GM20000 (cell line): ENCODE measurements around the gene BCL7C.

ENCODE experiments used
- DNase-seq: peaks from one replicate; pipeline ENCODE4 v3.0.0; 2012; ENCODE audit warnings: low spot score
- TF ChIP-seq, protein P1 (sequence below): IDR thresholded peaks from 2 replicates; pipeline ENCODE4 v1.5.1; 2012; ENCODE audit warnings: mild to moderate bottlenecking, control low read depth; ENCODE audit errors: extremely low read depth, missing control alignments

BCL7C gene

DNA sequence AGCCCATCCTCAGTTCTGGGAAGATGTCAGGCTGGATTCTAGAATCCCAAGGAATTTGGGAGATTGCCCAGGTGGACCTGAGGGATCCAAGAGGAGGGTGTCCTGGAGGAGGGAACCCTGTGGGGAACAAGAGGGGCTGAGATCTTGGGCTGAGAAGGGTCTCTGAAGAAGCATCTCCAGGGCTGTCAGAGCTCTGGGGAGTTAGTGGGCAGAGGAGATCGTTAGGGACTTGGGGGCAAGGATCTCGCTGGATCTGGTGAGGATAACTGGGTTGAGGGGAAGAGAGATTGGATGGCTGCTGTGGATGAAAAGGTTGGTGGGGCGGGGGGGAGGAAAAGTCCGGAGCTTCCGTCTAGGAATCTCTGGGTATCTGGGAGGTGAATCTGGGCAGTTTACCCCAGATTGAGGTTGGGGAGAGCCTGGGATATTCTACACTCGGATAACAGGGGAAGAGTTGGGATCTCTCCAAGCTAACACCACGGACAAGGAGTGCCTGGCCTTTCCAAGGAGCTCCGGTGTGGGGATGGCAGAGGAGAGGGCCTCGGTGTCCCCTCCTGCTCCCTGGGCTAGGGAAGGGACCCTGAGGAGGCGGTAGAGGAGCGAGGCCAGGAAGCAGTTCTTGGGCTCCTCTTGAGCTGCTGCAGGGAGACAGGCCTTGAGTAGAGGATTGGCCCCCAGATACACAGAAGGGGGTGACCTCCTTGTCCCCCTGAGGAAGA, 31.2 kb upstream of the BCL7C start:
- DNase-seq: peak; percentile 45
- TF ChIP-seq, protein P1, sequence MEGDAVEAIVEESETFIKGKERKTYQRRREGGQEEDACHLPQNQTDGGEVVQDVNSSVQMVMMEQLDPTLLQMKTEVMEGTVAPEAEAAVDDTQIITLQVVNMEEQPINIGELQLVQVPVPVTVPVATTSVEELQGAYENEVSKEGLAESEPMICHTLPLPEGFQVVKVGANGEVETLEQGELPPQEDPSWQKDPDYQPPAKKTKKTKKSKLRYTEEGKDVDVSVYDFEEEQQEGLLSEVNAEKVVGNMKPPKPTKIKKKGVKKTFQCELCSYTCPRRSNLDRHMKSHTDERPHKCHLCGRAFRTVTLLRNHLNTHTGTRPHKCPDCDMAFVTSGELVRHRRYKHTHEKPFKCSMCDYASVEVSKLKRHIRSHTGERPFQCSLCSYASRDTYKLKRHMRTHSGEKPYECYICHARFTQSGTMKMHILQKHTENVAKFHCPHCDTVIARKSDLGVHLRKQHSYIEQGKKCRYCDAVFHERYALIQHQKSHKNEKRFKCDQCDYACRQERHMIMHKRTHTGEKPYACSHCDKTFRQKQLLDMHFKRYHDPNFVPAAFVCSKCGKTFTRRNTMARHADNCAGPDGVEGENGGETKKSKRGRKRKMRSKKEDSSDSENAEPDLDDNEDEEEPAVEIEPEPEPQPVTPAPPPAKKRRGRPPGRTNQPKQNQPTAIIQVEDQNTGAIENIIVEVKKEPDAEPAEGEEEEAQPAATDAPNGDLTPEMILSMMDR: no peak

DNA sequence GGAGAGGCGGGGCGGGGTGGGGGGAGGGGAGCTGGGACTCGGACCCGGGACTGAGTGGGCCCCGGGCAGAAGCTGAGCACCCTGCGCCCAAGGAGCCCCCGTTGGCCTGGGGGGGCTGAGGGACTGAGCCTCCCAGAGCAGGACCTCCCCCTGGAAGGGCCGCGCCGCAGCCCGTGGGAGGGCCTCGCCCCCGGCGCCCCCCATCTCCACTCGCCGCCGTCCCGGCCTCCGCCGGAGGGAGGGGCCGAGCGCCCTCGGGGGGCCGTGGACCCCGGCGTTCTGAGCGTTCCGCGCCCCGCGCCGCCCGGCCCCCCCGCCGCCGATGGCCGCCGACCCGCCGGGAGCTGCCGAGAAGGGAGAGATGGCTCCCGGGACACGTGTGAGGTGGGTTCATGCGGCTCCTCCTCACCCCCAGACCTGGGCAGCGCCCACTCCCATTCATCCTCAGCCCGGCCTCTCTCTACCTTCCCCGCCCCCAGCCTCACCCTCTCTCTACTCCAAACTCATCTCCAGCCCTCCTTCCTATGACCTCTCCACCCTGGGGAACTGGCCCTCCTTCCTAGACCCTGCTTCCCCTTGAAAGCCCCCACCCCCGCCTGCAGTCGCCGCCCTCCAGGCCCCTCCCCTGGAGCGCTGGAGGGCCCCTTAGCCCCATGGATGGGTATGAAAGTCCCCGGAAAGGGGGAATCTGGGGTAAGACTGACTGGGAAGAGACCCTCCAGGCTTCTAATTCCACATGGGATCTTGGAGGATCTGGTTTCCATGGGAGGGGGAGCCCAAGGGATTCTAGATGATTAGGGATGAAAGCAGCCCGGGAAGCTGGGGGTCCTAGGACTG, 30.4 kb upstream of the BCL7C start:
- DNase-seq: peak; percentile 70
- TF ChIP-seq, protein P1: no peak

DNA sequence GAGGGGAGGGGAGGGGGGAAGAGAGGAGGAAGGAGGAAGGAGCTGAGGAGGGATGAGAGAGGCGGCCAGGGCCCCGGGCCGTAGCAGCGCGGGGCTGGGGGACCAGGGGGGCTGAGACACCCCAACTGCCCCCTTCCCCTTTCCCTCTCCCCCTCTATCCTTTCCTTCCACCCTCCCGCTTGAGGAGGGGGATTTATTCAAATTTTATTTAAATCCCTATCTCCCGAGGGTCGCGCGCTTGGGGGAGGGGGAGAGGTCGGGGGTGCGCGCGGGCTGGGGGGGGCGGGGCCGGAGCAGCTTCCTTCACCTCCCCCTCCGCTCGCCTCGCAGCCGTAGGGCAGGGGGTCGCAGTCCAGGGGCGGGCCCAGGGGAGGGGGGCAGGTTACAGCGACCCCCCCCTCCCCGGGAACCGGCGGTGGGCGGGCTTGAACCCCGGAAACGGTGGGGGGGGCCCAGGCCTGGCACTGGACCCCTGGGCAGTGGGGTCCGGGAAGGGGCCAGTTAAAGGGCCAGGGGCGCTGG, 29.7 kb upstream of the BCL7C start, which contains the start of gene FBXL19:
Gene FBXL19 (plus strand): TSS at position 19 of the 522 bp plus-strand sequence. CDS start 2,183 bp downstream, outside the sequence.
- no peak for DNase-seq
- TF ChIP-seq, protein P1: no peak

DNA sequence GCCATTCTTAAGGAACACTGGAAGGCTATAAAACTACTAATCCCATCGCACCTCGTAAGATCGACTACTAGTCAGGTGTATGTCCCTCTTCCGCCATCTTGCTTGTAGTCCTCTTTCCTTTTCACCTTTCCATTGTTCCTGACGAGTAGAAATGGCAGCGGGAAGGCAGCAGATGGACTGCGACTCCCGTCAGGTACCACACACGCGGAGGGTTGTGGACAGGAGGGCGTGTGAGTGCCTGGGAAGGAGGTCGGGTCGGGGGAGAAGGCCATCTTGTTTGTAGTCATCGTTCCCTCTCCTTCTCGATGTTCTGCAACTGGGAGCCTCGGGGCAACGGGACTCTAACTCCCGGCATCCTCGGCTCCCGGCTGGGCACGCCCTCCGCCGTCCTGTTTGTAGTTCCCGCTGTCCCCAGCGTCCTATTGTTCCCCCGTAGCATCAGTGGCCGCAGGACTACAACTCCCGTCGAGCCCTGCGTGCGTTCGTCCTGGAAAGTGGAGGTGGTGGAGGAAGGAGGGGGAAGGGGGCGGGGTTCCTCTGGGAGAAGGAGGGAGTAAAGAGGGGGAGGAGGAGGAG, 29.2 kb upstream of the BCL7C start:
- TF ChIP-seq, protein P1: no peak
- peak; percentile 97 for DNase-seq

DNA sequence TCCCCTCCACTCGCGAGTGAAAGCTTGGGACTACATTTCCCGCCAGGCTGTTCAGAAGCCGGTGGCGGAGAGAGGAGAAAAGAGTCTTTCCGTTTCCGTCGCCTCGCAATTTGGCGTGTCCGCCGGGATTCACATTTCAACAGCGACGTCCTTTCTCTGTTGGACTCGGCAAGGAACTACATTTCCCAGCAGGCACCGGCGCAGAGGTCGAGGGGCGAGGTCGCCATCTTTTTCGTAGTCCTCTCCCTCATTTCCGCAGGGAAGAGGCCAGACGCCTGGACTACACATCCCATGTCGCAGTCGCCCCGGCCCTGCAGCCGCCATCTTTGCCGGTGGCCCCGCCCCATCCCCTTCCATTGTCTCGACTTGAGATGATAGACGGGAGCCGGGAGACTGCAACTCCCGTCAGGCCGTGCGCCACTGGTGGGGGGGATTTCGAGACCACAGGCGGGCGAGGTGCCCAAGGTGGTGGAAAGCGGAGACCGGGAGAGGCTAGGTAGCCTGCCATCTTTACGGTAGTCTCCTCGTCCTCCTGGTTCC, 28.6 kb upstream of the BCL7C start:
- TF ChIP-seq, protein P1: no peak
- DNase-seq: peak; percentile 94

DNA sequence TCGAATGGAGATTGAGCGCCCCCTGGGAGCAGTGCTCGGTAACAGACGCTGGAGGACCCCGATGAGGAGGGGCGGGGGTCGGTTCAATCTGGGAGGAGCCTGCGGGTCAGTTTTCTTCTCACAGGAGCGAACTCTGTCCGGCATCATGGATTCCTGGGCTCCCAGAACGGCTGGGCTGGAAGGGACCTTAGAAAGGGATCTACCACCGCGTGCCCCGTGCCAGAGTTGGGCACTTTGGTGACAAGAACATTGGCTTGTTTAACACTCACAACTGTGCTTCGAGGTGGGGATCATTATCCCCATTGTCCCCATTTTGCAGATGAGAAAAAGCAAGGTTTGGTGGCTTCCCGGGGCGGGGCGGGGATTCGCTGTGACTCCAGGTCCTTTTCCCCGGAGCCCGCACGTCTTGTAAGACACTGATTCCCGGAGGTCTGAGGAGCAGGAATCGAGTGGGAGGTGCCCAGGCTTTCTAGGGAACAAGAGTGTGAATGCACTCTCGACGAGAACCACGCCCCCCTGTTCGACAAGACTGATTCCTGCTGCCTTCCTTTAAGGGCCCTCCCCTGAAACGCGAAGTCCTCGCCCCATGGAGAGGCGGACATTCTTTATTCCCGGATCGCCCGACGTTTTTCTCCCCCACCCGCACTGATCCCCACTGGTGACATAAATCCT, 28.0 kb upstream of the BCL7C start:
- TF ChIP-seq, protein P1: peak; percentile 77
- peak; percentile 80 for DNase-seq
